GM19438 (cell line): ENCODE results near the gene DUSP3.
A peak's percentile ranks its signal among the peaks of the same experiment; 100 is the strongest.

Experiments used
- ATAC-seq: cut with Tn5 transposase; IDR thresholded peaks from one replicate; pipeline ENCODE4 v1.9.1; 2021; ENCODE audit warnings: low read depth; ENCODE audit not compliant: unreplicated experiment

The DUSP3 gene

DNA sequence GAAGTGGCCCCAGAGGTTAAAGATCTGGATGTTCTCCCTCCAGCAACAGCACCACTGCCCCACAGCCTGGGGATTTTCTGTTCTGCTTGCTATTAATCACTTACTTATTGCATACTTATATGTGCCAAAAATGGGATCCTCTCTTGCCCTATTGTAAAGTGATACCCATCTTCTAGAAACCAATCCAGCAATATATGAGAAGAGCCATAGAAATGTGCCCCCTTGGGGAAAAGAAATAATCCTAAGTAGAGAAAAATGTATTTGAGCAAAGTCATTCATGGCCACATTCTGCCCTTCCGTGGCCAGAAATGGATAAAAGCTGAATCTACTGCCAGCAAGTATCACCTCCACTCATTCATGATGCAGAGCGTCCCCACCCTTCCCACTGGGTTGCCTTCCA lies 41.1 kb downstream of the DUSP3 start:
- ATAC-seq: no peak

DNA sequence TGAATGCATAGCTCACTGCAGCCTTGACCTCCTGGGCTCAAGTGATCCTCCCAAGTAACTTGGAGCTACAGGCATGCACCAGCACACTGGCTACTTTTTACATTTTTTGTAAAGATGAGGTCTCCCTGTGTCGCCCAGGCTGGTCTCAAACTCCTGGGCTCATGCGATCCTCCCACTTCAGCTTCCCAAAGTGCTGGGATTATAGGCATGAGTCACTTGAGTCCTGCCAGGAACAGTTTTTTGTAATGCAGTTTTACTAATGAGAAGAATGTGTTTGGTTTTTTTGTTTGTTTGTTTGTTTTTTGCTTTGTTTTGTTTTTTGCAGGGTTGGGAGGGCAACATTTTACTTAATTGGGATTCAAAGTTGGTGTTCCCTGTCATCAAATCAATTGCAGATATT lies 42.4 kb downstream of the DUSP3 start:
- no peak for ATAC-seq

DNA sequence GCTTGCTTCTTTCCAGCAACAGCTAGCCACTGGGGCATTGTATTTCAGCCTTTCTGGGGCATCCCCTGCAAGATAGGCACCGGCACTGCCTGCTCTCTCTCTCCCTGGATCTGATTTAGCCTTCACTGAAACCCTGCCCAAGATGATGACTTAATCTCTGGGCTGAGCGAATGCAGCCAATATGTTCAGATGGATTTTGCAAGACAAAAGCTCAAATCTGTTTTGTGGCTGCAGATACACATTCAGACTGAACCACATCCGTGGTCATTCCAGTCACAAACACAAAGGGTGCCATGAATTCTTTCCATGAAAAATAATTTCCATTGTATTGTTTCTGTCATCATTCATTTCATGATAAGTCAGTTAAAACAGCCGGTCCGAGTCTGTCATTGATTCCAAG lies 44.4 kb downstream of the DUSP3 start:
- ATAC-seq: no peak

DNA sequence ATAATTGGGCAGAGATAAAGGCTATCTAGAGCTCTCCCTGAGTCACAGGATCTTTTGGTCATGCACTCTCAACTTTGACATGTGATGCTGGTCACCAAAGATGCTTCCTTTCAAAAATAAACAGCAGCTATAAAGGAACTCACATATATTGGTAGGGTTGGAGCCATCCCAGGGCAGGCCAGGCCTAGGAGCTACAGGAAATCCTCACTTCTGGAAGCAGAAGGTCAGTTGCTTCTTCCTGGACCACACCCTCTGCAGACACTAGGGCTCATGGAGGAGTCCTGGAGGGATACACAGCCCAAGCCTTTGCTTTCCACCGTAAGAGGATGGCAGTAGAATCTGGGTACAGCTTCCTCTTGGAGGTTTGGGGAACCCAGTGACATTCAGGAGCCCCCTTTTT lies 44.8 kb downstream of the DUSP3 start:
- no peak for ATAC-seq

DNA sequence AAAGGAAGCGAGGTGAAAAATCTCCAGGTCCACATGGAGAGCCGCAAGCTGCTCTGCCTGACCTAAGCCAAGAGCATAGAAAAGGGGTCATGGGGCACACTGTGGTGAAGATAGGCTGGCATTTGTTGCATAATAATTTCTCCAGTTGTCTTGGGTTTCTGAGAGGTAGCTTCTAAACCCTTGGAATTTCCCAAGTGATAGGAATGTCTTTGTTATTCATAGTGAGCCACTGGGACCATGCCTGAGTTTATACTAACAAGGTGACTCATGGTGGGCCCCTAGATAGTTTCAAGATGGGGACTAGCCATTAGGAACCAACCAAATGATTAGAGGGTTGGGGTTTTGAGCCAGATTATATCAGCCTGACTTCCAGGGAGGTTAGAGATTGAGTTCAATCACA lies 45.8 kb downstream of the DUSP3 start:
- no peak for ATAC-seq

DNA sequence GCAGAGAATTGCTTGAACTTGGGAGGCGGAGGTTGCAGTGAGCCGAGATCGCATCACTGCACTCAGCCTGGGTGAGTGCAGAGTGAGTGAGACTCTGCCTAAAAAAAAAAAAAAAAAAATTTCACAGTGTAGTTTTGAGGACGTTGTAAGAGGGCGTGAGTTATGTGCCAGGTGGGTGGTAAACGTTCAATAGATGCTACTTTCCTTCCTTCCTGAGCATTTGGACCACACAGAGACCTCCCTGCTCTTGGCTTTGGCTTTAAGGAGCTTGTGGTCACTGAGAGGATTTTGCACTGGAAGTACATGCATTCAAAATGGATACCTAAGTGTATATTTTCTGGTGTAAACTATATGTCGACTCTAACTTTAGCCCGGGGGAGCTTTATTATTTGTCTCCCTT lies 50.7 kb downstream of the DUSP3 start:
- ATAC-seq: no peak

DNA sequence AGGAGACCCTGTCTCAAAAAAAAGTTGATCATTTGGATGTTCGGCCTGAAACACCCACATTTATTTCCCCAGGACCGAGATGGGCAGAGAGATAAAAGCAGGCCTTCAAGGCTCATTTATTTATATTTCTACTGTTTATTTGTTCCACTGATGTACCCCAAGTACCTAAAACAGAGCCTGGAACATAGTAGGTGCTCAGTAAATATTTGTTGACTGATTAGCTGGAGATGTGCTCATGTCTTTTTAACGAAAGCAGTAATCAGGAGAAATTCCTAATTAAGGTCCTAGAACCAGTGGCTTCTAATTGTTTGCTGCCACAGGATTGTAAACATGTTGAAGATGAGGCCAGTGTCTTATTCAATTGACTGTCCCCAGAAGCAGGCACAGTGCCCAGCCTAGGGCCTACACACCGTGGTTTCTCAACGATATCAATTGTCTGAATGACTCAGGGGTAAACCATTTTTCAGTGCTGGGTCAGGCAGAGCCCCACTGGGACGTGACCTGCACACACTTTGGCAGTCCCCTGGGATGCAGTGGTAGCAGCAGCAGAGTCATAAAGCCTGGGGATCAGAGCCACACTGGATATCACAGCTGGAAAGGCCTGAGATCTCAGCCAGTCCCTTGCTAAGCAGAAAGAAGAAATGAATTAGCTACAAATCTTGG lies 54.9 kb downstream of the DUSP3 start:
- no peak for ATAC-seq

DNA sequence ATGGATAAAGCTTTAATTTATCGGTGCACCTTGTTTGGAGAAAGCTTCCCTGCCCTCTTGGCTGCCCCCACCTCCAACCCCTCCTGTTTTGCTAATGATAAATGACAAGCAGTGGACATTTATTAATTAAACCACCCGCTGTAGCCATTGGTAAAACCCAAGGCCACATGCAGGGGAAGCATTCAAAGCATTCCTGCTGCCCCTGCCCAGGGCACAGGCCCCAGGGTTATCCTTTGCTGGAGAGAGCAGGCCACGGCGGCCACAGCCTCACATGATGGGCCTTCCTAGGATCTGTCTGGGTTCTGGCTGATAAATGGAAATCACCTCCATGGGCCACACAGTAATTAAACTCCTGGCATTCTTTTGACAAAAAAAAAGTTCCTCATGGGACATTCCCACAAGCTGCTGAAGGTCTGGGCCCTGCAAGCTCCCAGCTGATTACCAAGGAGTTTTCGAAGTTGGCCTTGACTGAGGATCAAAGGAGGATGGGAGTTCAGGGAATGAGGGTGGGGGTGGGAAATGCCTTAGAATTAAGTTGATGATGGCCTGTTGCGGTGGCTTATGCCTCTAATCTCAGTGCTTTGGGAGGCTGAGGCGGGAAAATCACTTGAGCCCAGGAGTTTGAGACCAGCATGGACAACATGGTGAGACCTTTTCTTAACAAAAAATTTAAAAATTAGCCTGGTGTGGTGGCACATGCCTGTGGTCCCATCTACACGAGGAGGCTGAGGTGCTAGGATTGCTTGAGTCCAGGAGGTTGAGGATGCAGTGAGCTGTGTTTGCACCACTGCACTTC lies 55.7 kb downstream of the DUSP3 start:
- ATAC-seq: no peak

DNA sequence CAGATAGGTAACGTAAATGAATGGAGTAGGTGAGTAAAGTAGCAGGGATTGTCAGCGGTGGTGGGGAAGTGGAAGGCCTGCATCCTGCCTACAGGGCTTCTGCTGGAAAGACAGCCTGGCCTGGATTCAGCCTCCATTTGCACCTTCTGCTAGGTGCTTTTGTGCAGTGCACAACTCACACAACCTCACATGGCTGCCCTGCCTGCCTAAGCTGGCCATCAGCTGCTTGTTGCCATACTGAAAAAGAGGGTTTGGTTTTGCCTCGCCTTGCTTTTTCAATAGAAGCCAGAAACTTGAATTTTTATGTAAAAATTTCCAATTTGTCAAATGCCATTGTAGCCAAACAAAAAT lies 56.5 kb downstream of the DUSP3 start:
- no peak for ATAC-seq

DNA sequence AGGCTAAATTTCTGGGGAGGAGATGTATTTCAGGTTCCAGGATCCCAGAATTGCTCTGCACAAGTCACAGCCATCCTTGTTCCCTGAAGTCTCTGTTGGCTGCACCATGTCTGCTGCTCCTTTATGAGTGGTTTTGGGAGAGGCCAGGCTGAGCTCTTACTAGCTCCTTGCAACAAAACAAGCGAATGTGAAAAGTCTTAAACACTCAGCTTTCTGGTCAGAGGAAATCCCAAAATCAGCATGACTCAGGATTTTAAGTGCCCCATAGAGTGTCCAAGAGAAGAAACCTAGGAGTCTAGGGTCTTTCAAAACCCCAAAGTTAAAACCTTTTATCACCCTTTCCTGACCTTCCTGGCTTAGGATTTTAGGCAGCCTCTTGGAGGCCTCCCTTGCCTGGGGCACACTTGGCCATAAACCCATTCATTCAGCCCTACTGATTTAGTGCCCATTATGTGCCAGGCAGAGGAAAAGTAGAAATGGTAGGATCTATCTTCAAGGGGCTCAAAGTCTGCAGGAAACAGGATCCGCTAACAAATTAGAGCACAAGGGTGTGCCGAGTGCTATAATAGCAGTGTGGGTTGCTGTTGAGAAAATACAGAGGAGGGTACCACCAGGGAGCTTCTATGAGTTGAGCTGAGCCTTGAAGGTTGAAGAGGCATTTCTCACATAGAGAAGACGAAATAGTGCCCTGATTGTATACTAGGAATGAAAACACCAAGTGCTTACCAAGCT lies 57.1 kb downstream of the DUSP3 start:
- no peak for ATAC-seq

DNA sequence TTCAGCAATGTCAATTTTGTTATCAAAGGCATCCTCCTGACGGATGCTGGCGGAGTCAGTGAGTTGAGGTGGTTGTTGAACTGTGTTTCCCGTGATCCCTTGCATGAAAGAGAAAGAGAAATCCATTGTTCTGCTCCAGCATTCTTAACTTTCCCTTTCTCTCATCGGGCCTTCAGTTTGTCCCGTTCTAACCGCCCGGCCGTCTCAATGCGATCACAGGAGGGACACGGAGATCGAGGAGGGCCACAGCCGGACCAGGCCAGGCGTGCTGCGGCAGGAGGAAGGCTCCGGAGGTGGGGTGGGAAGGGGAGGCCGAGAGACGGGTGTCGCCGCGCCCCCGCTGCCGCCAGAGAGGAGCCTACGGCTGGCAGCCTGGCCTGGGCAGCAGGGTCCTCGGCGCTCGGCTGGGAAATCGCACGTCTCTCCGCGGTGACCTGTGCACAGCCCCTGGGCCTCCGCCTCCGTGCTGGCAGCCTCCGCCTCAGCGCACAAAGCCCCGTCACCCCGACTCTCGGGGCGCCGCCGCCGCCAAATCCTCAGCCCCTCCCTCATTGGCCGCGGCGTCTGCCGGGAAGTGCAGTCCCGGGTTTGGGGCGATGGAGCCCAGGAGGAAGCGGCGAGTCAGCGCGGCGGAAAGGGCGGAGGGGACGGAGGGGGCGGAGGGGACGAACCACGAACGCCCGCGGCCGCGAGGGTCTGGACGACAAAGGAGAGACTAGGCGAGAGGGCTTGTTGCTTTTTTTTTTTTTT lies 58.3 kb downstream of the DUSP3 start:
- peak; percentile 62 for ATAC-seq

DNA sequence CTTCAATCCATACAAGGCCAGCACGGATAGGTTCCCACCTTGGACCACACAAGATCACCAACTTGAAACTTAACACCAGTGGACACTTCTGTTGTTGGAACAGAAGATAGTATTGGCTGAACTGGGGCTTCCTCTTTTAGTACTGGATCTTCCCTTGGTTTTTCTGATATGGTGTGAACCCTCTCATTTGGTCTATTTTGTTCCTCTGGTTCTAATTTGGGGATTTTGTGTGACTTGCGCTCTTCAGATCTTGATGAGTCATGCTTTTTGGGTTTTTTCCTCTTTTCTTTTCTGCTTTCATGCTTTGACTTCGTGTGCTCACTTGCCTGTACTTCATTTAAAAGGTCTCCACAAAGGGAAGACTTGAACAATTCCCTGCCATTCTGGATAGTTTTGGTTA lies 59.2 kb downstream of the DUSP3 start:
- no peak for ATAC-seq

DNA sequence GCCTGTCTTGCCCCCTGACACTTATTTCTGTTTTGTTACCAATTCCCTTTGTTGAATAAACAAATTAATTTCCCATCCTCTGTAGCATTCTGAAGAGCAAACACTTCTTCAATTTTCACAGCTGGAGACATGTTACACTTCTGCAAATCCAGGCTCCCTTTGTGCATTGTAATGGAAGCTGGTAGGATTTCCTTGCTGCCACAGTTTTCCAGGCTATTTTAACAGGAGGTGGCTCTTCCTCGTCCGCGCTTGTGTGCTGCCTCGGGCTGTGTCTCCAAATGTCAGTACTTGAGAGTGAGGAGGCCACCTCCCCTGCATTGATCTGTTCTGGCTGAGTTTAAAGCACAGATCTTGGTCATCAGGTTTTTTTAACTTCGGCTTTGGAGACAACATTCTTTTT lies 60.2 kb downstream of the DUSP3 start:
- ATAC-seq: no peak

DNA sequence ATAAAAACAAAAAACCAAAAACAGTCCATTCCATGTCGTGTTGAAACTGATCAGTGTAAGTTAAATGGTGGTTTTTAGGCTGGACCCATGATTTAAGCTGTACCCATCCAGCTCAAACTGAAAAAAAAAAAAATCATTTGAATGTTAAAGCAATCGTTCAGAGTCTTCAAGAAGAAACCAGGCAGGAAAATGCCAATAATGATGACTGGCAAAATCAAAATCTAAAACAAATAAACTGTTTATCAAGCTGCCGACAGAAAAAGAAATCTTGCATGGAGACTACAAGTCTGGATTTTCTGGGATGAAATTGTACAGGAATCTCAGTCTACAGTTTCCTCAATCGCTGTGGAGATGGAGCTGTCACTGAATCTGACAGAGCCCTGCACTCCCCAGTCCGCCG lies 60.9 kb downstream of the DUSP3 start:
- ATAC-seq: no peak
